Loucy (cell line): ENCODE results near the gene PRKN.

Experiments
- H2AFZ ChIP-seq: fragments of 200-600 bp; sonication (generic); 2 replicates; pipeline ENCODE4 v1.6.0; 2016; ENCODE audit warnings: antibody characterized with exemption, mild to moderate bottlenecking, low read length, moderate library complexity
- H3F3A ChIP-seq: fragments of 200-600 bp; 2 replicates; pipeline ENCODE4 v1.6.0; 2016; ENCODE audit warnings: antibody characterized with exemption, low read depth, mild to moderate bottlenecking
- H3K27me3 ChIP-seq: fragments of 200-600 bp; sonication (generic); 2 replicates; pipeline ENCODE4 v1.6.1; 2014; ENCODE audit warnings: low read length, mild to moderate bottlenecking; ENCODE audit not compliant: insufficient read depth, poor library complexity, severe bottlenecking
- H3K36me3 ChIP-seq: fragments of 200-600 bp; sonication (generic); 2 replicates; pipeline ENCODE4 v1.6.1; 2016; ENCODE audit warnings: low read length; ENCODE audit not compliant: insufficient read depth
- H3K4me1 ChIP-seq: fragments of 200-600 bp; sonication (generic); 2 replicates; pipeline ENCODE4 v1.5.1; 2014; ENCODE audit warnings: low read length, mild to moderate bottlenecking; ENCODE audit not compliant: insufficient read depth, poor library complexity, severe bottlenecking
- H3K4me2 ChIP-seq: fragments of 200-600 bp; sonication (generic); 2 replicates; pipeline ENCODE4 v1.6.0; 2014; ENCODE audit warnings: antibody characterized with exemption, low read length, low read depth, mild to moderate bottlenecking; ENCODE audit not compliant: poor library complexity, severe bottlenecking
- H3K4me3 ChIP-seq: fragments of 200-600 bp; sonication (generic); 2 replicates; pipeline ENCODE4 v1.5.1; 2014; ENCODE audit warnings: low read length, mild to moderate bottlenecking, mixed read lengths; ENCODE audit not compliant: poor library complexity, severe bottlenecking
- H3K79me2 ChIP-seq: fragments of 200-600 bp; sonication (generic); 2 replicates; pipeline ENCODE4 v1.6.1; 2014; ENCODE audit warnings: low read length; ENCODE audit not compliant: insufficient read depth
- H3K9ac ChIP-seq: fragments of 200-600 bp; sonication (generic); 2 replicates; pipeline ENCODE4 v1.6.0; 2014; ENCODE audit warnings: mild to moderate bottlenecking, low read depth, low read length, moderate library complexity; ENCODE audit not compliant: poor library complexity, severe bottlenecking
- H3K9me2 ChIP-seq: fragments of 200-600 bp; sonication (generic); replicated peaks from 2 replicates; pipeline ENCODE4 v1.6.1; 2016; ENCODE audit warnings: low read depth, low read length, mixed read lengths
- H3K9me3 ChIP-seq: fragments of 200-600 bp; sonication (generic); 2 replicates; pipeline ENCODE4 v1.6.1; 2014; ENCODE audit warnings: mild to moderate bottlenecking, antibody characterized with exemption, low read length, low read depth; ENCODE audit not compliant: insufficient read depth
- H4K20me1 ChIP-seq: fragments of 200-600 bp; sonication (generic); 2 replicates; pipeline ENCODE4 v1.6.0; 2014; ENCODE audit warnings: antibody characterized with exemption, low read length, mild to moderate bottlenecking; ENCODE audit not compliant: insufficient read depth, poor library complexity, severe bottlenecking
- CTCF ChIP-seq: fragments of 200-600 bp; sonication (generic); conservative IDR thresholded peaks from 2 replicates; pipeline ENCODE4 v1.5.1; 2014; ENCODE audit warnings: mild to moderate bottlenecking, antibody characterized with exemption, low read length
- EZH2phosphoT487 ChIP-seq: fragments of 200-600 bp; IDR thresholded peaks from 2 replicates; pipeline ENCODE4 v1.6.1; 2018; ENCODE audit warnings: antibody characterized with exemption, mild to moderate bottlenecking, moderate library complexity, borderline replicate concordance

The PRKN gene

GRCh38 chr6:161649068-161649467, 1078.5 kb downstream of the PRKN start:
- no peaks in the 10 kb centered on the region; the same call in 1 of the 2 replicates for H3K9me3 ChIP-seq
- no peaks in the 10 kb centered on the region for H3K4me1 ChIP-seq
- H3F3A ChIP-seq: no peaks in the 10 kb centered on the region
- H3K79me2 ChIP-seq: no peaks in the 10 kb centered on the region
- no peak overlapping the region for H3K4me3 ChIP-seq
- H3K4me2 ChIP-seq: no peak overlapping the region
- no peaks in the 10 kb centered on the region for H3K36me3 ChIP-seq
- H3K9me2 ChIP-seq: no peaks in the 10 kb centered on the region
- H3K9ac ChIP-seq: no peak overlapping the region
- no peaks in the 10 kb centered on the region for H3K27me3 ChIP-seq
- TF ChIP-seq CTCF: no peak
- TF ChIP-seq EZH2phosphoT487: no peak
- H2AFZ ChIP-seq: no peak overlapping the region
- H4K20me1 ChIP-seq: no peaks in the 10 kb centered on the region

DNA sequence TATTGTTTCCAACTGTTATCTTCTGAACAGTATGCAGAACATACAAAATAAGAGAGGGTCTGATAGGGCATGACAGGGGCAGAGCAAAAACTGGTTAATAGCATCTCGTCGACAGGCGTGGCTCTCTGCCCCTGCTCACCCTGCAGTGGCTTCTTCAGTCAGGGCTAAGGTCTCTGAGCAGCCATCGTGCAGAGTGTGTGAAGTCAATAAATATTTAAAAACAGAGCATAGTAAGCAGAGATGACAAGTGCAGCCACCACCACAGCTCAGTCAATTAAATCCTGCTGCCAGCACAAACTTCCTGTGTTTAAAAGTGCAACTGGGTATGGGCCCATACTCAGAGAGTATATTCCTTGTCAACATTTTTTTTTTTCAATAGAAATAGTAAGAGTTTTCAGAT, 1080.3 kb downstream of the PRKN start:
- Histone ChIP-seq H3K27me3 (no peaks in the 10 kb centered on the region), H3K4me2 (no peak overlapping the region), H3K4me3 (no peak overlapping the region), H2AFZ (no peak overlapping the region), H3K9ac (no peak overlapping the region), H4K20me1 (no peaks in the 10 kb centered on the region), H3F3A (no peaks in the 10 kb centered on the region), H3K79me2 (no peaks in the 10 kb centered on the region), H3K9me2 (no peaks in the 10 kb centered on the region), H3K36me3 (no peaks in the 10 kb centered on the region), H3K4me1 (no peaks in the 10 kb centered on the region), H3K9me3 (no peaks in the 10 kb centered on the region; the same call in 1 of the 2 replicates)
- TF ChIP-seq CTCF: no peak

DNA sequence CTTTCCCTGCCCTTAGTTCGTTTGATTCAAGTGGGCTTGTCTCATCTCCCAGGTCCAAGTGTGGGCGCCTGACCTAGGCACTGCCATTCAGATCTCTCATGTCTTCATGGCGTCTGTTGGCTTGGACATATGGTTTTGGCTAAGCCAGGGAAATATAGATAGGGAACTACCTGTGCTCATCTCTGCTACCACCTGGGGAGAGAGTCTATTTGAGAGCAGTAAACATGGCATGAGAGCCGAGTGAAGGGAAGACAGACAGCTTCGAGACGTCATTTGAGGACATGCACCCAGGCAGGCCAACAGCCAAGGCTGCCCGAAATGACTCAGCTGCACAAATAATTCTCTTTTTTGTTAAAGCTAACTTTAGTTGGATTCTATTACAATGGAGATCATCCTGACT, 1083.0 kb downstream of the PRKN start:
- no peaks in the 10 kb centered on the region for H3F3A ChIP-seq
- H3K4me3 ChIP-seq: no peak overlapping the region
- H3K27me3 ChIP-seq: no peaks in the 10 kb centered on the region
- no peak overlapping the region for H3K4me2 ChIP-seq
- 0 out of 2 replicates have a peak, but pooled peaks cover 5% of the 10 kb centered on the region for H3K9me3 ChIP-seq
- no peaks in the 10 kb centered on the region for H3K79me2 ChIP-seq
- H3K36me3 ChIP-seq: no peaks in the 10 kb centered on the region
- H4K20me1 ChIP-seq: no peaks in the 10 kb centered on the region
- H3K4me1 ChIP-seq: no peaks in the 10 kb centered on the region
- TF ChIP-seq CTCF (no peak), EZH2phosphoT487 (no peak)
- H3K9me2 ChIP-seq: no peaks in the 10 kb centered on the region
- H3K9ac ChIP-seq: no peak overlapping the region
- H2AFZ ChIP-seq: no peak overlapping the region
